ENCODE results near the gene TRIM65. TPM values are rescaled to one million over a fixed set of nuclear protein-coding genes. Genes with fewer than 3 reads are reported as not detected.

Gene TRIM65
- total RNA-seq, 2 experiments from 2014 or later = 9.9 to 11.7 TPM

- ATAC-seq (ENCODE audit: poor library complexity) = peak; percentile 27
- peak overlapping the region; percentile 79 for H3K27ac Mint-ChIP-seq
- Histone ChIP-seq H3K36me3 (ENCODE audit: insufficient read depth, low read length) (peaks cover 62% of the 10 kb centered on the region), H3K27ac (ENCODE audit: low read depth in 1 of 2, low read length in 2 of 2) (no peak overlapping the region), H3K4me3 (ENCODE audit: low read length) (no peak overlapping the region), H3K4me1 (ENCODE audit: insufficient read depth, low read length) (peaks cover 49% of the 10 kb centered on the region), H3K9me3 (ENCODE audit: control insufficient read depth in 1 of 2, insufficient read depth in 1 of 2, low read length in 2 of 2) (no peaks in the 10 kb centered on the region), H3K27me3 (ENCODE audit: control insufficient read depth in 1 of 2, insufficient read depth in 2 of 2, low read length in 2 of 2) (no peaks in the 10 kb centered on the region)
- peak; percentile 76 for TF ChIP-seq CTCF (IDR thresholded peaks at IDR 0.05)
- H3K4me3 Mint-ChIP-seq = peak overlapping the region; percentile 75
- H3K27me3 Mint-ChIP-seq = no peaks in the 10 kb centered on the region
- CTCF ChIA-PET = interaction anchor here (1.0 to 3.7 kb wide), 5 partner anchors 9 to 95 kb away, joined by 3 to 18 read pairs (median 5); no protein-coding TSS in a partner anchor
- H3K36me3 Mint-ChIP-seq (ENCODE audit: low read depth) = peaks cover 71% of the 10 kb centered on the region
- intact Hi-C loops (cut with DNase I, micrococcal nuclease) = loop anchor here in 1 of 2 experiments (1.0 to 5.0 kb wide), 2 partner anchors 71 to 95 kb away; a partner anchor contains a TSS
- DNase-seq = peak; percentile 74 to 91 (median 82)
- POLR2A ChIA-PET = interaction anchor here (0.6 to 1.7 kb wide), 6 partner anchors 16 to 70 kb away, joined by 3 to 7 read pairs (median 3); no protein-coding TSS in a partner anchor
- no peaks in the 10 kb centered on the region for H3K9me3 Mint-ChIP-seq
- peaks cover 29% of the 10 kb centered on the region for H3K4me1 Mint-ChIP-seq (ENCODE audit: low read depth)
Observed at GRCh38 chr17:75848523-75849278, 48.0 kb downstream of the TRIM65 start.

GRCh38 chr17:75847614-75848522 lies 48.9 kb downstream of the TRIM65 start:
- no peak for TF ChIP-seq CTCF (IDR thresholded peaks at IDR 0.05)
- Histone ChIP-seq H3K4me1 (ENCODE audit: insufficient read depth, low read length) (peaks cover 47% of the 10 kb centered on the region), H3K36me3 (ENCODE audit: insufficient read depth, low read length) (peaks cover 62% of the 10 kb centered on the region), H3K9me3 (ENCODE audit: control insufficient read depth in 1 of 2, insufficient read depth in 1 of 2, low read length in 2 of 2) (no peaks in the 10 kb centered on the region), H3K27ac (ENCODE audit: low read depth in 1 of 2, low read length in 2 of 2) (no peak overlapping the region), H3K27me3 (ENCODE audit: control insufficient read depth in 1 of 2, insufficient read depth in 2 of 2, low read length in 2 of 2) (no peaks in the 10 kb centered on the region), H3K4me3 (ENCODE audit: low read length) (no peak overlapping the region)
- H3K9me3 Mint-ChIP-seq = no peaks in the 10 kb centered on the region
- peaks cover 26% of the 10 kb centered on the region for H3K4me1 Mint-ChIP-seq (ENCODE audit: low read depth)
- peak overlapping the region; percentile 75 for H3K4me3 Mint-ChIP-seq
- ATAC-seq (ENCODE audit: poor library complexity) (no peak), DNase-seq (peak in 1 of 14 experiments; percentile 28)
- intact Hi-C loops (cut with DNase I, micrococcal nuclease) = loop anchor here in 1 of 2 experiments (1.0 to 5.0 kb wide), 2 partner anchors 71 to 95 kb away; a partner anchor contains a TSS
- peak overlapping the region; percentile 79 for H3K27ac Mint-ChIP-seq
- ChIA-PET CTCF (interaction anchor here (0.9 to 3.7 kb wide), 8 partner anchors 10 to 94 kb away, joined by 3 to 18 read pairs (median 4); no protein-coding TSS in a partner anchor), POLR2A (interaction anchor here (0.6 to 4.5 kb wide), 9 partner anchors 6 to 94 kb away, joined by 3 to 125 read pairs (median 3); partner anchors contain the start of gene WBP2)
- H3K36me3 Mint-ChIP-seq (ENCODE audit: low read depth) = peaks cover 76% of the 10 kb centered on the region
- H3K27me3 Mint-ChIP-seq = no peaks in the 10 kb centered on the region
